SK-N-SH treated with all-trans-retinoic acid at 6 μM for 48 hours (cell line): ENCODE data around the gene TNS3.

Experiments
- CSDC2 ChIP-seq: fragments of 250-450 bp; sonication (Bioruptor Pico); IDR thresholded peaks from 2 replicates; pipeline ENCODE4 v1.5.0; 2020; ENCODE audit warnings: mild to moderate bottlenecking, moderate library complexity
- ESRRG ChIP-seq: fragments of 250-450 bp; sonication (Bioruptor Pico); IDR thresholded peaks from 2 replicates; pipeline ENCODE4 v1.6.1; 2021; ENCODE audit warnings: mild to moderate bottlenecking
- GLIS3 ChIP-seq: fragments of 250-450 bp; sonication (Bioruptor Pico); IDR thresholded peaks from 2 replicates; pipeline ENCODE4 v1.5.0; 2020; ENCODE audit warnings: mild to moderate bottlenecking, moderate library complexity
- PPARA ChIP-seq: fragments of 250-450 bp; sonication (Bioruptor Pico); IDR thresholded peaks from 2 replicates; pipeline ENCODE4 v1.5.0; 2020; ENCODE audit warnings: mild to moderate bottlenecking, borderline replicate concordance
- RARB ChIP-seq: fragments of 250-450 bp; sonication (Bioruptor Pico); IDR thresholded peaks from 2 replicates; pipeline ENCODE4 v1.8.0; 2021; ENCODE audit warnings: mild to moderate bottlenecking, moderate library complexity
- ZFP3 ChIP-seq: fragments of 250-450 bp; sonication (Bioruptor Pico); IDR thresholded peaks from 2 replicates; pipeline ENCODE4 v1.5.0; 2020; ENCODE audit warnings: mild to moderate bottlenecking, moderate library complexity
- TF ChIP-seq, protein P1 (sequence below): fragments of 250-450 bp; sonication (Bioruptor Pico); IDR thresholded peaks from 2 replicates; pipeline ENCODE4 v1.8.0; 2020; ENCODE audit warnings: mild to moderate bottlenecking, moderate library complexity, borderline replicate concordance
- TF ChIP-seq, protein P2 (sequence below): fragments of 250-450 bp; sonication (Bioruptor Pico); IDR thresholded peaks from 2 replicates; pipeline ENCODE4 v1.8.0; 2021; ENCODE audit warnings: low read depth, mild to moderate bottlenecking, moderate library complexity, borderline replicate concordance
- TF ChIP-seq, protein P3 (sequence below): fragments of 250-450 bp; sonication (Bioruptor Pico); IDR thresholded peaks from 2 replicates; pipeline ENCODE4 v1.5.1; 2020; ENCODE audit warnings: low read depth, mild to moderate bottlenecking, moderate library complexity

DNA sequence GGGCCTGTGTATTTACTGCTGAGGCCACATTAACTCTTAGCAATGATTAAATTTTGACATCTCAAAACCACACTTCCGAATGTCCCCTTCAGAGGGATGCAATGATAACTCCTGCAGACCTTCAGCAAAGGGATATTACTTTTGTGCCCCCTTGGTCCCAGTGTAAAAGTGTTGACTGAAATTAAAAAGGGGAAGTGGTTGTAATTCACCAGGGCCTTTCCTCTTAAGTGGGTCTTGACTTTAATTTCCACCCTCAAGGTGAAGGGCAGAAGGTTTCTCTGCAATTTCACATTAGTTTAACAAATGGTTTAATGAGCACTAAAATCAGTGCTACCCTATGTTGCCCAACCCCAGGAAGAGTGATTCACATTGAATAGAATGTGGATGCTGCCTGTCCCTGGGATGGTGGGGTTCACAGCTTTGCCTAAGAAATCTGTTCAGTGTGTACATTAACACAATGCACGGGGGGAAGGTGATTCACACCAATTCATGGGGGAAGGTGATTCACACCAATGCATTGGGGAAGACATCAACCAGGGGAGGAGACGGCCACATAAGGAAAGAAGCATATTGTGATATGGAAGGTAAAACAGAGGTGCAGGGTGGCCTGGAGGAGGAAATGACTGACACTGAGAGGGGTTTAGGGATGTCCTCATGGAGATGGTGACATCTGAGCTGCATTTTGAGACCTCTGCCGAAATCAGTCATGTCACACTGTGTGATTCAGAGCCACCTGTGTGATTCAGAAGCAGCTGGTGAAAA, 19.4 kb upstream of the TNS3 start:
- 0 out of 2 replicates have a peak, but pooled peaks have one; percentile 12 for TF ChIP-seq ZFP3 (CRISPR knock-in tag)
- no peak for TF ChIP-seq GLIS3 (CRISPR knock-in tag)
- TF ChIP-seq, protein P1, sequence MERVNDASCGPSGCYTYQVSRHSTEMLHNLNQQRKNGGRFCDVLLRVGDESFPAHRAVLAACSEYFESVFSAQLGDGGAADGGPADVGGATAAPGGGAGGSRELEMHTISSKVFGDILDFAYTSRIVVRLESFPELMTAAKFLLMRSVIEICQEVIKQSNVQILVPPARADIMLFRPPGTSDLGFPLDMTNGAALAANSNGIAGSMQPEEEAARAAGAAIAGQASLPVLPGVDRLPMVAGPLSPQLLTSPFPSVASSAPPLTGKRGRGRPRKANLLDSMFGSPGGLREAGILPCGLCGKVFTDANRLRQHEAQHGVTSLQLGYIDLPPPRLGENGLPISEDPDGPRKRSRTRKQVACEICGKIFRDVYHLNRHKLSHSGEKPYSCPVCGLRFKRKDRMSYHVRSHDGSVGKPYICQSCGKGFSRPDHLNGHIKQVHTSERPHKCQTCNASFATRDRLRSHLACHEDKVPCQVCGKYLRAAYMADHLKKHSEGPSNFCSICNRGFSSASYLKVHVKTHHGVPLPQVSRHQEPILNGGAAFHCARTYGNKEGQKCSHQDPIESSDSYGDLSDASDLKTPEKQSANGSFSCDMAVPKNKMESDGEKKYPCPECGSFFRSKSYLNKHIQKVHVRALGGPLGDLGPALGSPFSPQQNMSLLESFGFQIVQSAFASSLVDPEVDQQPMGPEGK, result 0 out of 2 replicates have a peak, but pooled peaks have one; percentile 19
- TF ChIP-seq RARB (CRISPR knock-in tag), result no peak
- TF ChIP-seq ESRRG, result no peak
- TF ChIP-seq CSDC2, result peak; percentile 67
- TF ChIP-seq, protein P2, sequence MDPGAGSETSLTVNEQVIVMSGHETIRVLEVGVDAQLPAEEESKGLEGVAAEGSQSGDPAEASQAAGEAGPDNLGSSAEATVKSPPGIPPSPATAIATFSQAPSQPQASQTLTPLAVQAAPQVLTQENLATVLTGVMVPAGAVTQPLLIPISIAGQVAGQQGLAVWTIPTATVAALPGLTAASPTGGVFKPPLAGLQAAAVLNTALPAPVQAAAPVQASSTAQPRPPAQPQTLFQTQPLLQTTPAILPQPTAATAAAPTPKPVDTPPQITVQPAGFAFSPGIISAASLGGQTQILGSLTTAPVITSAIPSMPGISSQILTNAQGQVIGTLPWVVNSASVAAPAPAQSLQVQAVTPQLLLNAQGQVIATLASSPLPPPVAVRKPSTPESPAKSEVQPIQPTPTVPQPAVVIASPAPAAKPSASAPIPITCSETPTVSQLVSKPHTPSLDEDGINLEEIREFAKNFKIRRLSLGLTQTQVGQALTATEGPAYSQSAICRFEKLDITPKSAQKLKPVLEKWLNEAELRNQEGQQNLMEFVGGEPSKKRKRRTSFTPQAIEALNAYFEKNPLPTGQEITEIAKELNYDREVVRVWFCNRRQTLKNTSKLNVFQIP (CRISPR knock-in tag), result no peak
- TF ChIP-seq PPARA (CRISPR knock-in tag), result no peak
- TF ChIP-seq, protein P3, sequence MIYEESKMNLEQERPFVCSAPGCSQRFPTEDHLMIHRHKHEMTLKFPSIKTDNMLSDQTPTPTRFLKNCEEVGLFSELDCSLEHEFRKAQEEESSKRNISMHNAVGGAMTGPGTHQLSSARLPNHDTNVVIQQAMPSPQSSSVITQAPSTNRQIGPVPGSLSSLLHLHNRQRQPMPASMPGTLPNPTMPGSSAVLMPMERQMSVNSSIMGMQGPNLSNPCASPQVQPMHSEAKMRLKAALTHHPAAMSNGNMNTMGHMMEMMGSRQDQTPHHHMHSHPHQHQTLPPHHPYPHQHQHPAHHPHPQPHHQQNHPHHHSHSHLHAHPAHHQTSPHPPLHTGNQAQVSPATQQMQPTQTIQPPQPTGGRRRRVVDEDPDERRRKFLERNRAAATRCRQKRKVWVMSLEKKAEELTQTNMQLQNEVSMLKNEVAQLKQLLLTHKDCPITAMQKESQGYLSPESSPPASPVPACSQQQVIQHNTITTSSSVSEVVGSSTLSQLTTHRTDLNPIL (CRISPR knock-in tag), result no peak
